ENCODE data around the gene KCNK17.

KCNK17 gene

DNA sequence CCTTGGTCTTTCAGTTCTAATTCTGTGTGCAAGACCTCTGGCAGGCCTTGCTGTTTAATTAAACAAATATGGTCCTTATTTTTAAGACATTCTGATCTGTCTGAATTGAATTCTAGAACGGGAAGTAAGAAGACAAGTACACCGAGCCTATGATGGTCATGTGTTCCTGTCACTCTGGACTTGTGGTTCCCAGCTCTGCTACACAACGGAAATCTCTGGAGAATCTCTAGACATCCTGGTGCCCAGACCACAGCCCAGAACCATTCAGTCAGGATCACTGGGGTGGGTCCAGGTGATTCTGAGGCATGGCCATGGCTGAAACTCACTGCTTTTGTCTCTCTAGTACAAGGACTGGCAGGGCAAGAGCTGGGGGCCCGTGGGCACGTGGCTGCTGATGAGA is 24.2 kb upstream of the KCNK17 start:
- DNase-seq (ENCODE audit: extremely low read depth in 1 of 2, low read depth in 1 of 2) = no peak

- no peak for DNase-seq (ENCODE audit: extremely low read depth in 1 of 2, low read depth in 1 of 2)
Observed at GRCh38 chr6:39335780-39336545, 21.7 kb upstream of the KCNK17 start.

DNA sequence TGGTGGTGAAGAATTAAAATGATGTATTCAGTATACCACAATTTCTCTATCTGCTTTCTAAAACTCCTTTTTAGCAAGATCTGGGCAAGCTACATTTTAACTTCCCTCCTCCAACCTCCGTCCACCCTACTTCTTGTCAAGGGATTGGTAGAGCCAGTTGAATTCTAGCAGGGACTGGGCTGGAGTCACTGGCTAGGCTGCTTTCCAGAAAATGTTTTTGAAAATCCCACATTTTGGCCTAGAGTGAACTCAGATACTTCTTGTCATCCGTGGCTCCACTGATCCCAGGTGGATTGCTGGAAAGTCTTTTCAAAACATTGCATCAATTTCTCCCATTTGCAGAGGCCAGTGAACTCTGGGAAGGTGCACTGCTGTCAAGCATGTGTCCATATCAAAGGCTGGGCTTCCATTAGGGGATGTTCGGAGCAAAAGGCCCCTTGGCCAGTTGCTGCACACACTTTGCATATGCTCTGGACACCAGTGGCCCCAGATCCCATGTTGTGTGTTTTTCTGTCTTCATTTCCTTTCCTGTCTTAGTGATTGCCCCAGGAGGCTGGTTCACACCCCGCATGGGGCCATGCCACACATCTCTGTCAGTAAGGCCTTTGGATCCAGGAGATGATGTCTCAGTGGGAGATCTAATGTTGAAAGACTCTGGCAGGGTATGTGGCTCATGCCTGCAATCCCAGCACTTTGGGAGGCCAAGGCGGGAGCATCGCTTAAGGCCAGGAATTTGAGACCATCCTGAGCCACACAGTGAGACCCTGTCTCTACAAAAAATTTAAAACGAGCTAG is 19.6 kb upstream of the KCNK17 start:
- DNase-seq (ENCODE audit: extremely low read depth in 1 of 2, low read depth in 1 of 2) = no peak

GRCh38 chr6:39330476-39330875 is 16.3 kb upstream of the KCNK17 start:
- no peak for DNase-seq (ENCODE audit: extremely low read depth in 1 of 2, low read depth in 1 of 2)

DNA sequence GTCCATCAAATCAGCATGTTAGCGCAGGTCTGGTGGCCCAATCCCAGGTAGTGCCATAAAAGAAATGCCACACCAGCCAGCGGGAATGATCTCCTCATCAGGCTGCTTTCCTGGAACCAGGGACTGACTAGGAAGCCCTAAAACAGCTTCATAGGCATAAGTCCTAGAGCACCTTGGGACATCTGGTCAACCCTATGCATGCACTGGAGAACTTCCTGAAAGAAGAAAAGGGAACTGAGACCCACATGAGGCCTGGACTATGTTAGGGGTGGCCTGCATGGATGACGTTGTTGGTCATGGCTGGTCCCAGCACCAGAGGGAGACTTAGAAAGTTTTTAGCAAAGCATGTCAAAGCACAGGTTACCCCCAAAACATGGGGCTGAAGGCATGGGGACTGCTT is 15.8 kb upstream of the KCNK17 start:
- no peak for DNase-seq (ENCODE audit: extremely low read depth in 1 of 2, low read depth in 1 of 2)

GRCh38 chr6:39328066-39328465 is 13.8 kb upstream of the KCNK17 start:
- no peak for DNase-seq (ENCODE audit: extremely low read depth in 1 of 2, low read depth in 1 of 2)

DNA sequence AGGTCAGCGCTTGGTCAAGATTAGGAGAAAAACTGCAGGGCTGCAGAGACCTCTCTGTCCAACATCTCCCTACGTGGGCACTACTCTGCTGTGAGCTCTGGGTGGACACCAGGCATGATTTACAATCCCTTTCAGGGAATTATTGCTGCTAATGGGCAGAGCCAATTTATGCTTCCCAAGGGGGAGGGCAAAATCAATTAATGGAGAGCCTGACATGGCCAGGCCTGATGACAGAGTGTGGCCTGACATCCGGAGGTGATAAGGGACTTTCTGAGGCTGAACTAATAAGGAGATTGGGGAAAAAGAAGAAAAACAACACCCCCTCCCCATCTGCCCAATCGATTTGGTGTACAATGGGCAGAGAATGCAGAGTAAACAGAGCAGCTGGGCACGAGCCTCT is 13.3 kb upstream of the KCNK17 start:
- DNase-seq (ENCODE audit: extremely low read depth in 1 of 2, low read depth in 1 of 2) = no peak

GRCh38 chr6:39322306-39322850 is 8.2 kb upstream of the KCNK17 start, which contains the start of gene KCNK16:
KCNK16 (minus strand) TSS chr6:39322702; CDS start chr6:39322540, 162 bp downstream.
- DNase-seq (ENCODE audit: extremely low read depth in 1 of 2, low read depth in 1 of 2) = no peak

GRCh38 chr6:39321761-39322160 is 7.5 kb upstream of the KCNK17 start:
- DNase-seq (ENCODE audit: extremely low read depth in 1 of 2, low read depth in 1 of 2) = no peak

DNA sequence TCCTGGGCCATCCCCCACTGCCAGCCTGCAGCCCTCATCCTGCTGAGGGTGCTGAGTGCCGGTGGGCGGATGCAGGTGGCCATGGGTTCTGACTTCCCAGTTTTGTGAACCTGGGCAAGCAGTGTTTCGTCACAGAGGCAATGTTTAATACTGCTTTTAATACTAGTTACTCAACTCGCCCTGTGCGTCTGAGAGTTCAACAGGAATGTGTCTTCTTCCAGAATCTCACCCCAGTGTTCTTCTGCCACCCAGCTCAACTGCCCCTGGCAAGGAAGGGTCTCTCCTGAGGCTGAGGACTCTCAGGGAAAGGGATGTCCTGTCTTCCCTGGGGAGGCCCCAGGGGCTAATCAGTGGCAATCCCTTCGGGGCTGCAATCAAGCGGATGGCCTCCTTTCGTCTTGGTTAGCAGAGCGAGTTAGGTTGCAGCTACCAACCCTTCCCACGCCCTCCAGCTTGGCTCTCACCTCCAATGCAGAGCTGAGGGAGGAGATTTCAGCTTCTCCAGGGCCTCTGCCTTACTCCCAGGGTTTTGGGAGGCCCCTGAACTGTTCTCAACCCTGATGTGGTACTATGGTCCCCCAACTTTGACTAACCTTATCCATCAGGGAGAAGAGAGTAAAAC is 6.3 kb upstream of the KCNK17 start:
- no peak for DNase-seq (ENCODE audit: extremely low read depth in 1 of 2, low read depth in 1 of 2)

DNA sequence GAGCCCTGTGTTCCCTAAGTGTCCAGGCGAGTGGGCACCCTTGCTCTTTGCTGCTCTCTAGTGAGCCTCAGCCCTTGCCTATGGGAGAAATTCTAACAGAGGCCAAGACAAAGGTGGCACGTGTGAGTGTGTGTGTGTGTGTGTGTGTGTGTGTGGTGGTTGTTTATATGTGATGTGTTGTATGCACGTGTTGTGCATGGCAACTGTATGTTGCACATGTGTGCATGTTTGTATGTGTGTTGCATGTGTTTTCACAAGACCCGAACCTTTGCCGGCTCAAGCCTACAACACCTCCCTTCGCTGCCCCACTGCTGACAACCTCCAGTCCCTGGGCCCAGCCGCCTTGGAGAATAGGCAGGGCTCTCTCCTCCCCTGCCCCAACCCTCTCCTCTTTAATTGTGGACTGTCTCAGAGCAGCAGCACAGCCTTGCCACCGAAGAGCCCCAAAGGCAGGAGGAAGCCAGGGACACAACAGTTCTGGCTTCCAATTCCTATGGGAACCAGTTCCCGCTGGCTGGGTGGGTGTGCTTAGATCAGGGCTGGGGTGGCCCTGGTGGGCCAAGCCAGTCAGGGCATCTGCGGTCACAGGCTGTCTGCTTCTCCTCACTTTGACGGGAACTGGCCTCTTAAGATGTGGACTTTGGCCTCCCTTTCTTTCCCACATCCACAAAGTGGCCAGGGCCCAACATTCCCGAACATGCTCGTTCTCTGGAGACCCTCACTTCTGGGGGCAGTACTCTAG is 5.6 kb upstream of the KCNK17 start:
- no peak for DNase-seq (ENCODE audit: extremely low read depth in 1 of 2, low read depth in 1 of 2)

GRCh38 chr6:39317256-39317655 is 3.0 kb upstream of the KCNK17 start:
- DNase-seq (ENCODE audit: extremely low read depth in 1 of 2, low read depth in 1 of 2) = no peak

DNA sequence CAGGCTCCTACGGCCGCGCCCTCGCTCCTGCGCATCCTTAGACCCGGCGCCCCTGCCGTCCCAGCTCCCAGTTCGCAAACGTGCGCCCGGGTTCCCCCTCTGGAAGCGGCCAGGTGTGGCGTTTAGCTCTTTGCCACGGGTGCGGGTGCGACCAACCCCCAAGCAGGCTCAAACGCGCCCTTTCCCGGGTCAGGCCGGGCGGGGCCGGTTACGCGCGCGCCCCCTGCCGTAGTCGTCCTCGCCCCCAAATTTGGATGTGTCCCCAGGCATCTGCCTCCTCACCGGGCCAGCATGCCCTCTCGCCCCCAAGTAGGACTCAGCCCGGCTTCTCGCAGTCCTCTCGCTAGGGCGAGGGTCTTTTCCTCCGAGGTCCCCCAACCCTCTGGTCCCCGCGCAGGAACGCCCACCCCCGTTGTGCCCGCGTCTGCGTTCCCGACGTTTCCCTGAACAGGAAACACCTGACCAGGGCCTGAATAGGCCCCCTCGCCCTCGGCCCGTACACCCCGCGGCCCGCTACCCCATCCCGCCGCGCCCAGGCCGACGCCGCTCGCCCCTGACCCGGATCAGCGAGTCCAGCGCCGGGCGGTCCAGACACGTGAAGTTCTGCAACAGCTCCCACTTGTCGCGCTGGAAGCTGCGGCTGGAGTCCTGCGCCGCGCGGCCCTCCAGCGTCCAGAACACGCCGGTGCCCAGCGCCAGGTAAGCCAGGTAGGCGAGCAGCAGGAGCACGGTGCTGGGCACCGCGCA is 520 bp downstream of the KCNK17 start:
- DNase-seq (ENCODE audit: extremely low read depth in 1 of 2, low read depth in 1 of 2) = no peak

- DNase-seq (ENCODE audit: extremely low read depth in 1 of 2, low read depth in 1 of 2) = no peak
Observed at GRCh38 chr6:39312912-39313525, 1.2 kb downstream of the KCNK17 start.

- no peak for DNase-seq (ENCODE audit: extremely low read depth in 1 of 2, low read depth in 1 of 2)
Observed at GRCh38 chr6:39310542-39310941, 3.7 kb downstream of the KCNK17 start.

DNA sequence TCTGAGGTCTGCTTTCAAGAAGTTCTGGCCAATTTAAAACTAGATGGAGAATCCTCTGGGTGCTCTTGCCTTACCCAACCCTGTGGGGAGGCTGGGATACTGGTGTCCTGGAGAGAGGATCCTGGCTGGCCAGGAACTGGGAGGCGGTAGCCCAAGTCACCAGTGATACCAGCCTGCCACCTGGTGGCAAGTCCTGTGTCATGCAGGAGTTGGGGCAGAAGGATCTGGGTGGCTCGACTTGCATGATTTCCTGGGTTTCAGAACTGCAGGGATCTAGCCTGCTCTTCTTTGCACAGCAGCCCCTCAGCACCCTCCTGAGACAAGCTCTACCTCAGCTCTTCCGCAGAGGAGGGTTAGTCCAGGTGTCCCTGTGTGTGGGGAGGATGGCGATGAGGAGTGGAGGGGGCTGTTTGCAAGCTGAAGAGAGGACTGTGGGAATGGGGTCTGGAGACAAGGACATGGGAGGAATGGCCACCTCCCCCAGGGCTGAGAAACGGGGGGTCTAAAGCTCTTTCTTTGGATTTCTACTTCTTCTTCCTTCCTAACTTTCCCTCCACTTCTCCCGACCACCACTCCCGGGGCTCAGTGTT is 4.2 kb downstream of the KCNK17 start:
- DNase-seq (ENCODE audit: extremely low read depth in 1 of 2, low read depth in 1 of 2) = peak in 1 of 2 donors; percentile 44

- no peak for DNase-seq (ENCODE audit: extremely low read depth in 1 of 2, low read depth in 1 of 2)
Observed at GRCh38 chr6:39307462-39307861, 6.8 kb downstream of the KCNK17 start.

- DNase-seq (ENCODE audit: extremely low read depth in 1 of 2, low read depth in 1 of 2) = no peak
Observed at GRCh38 chr6:39304951-39305350, 9.3 kb downstream of the KCNK17 start.

GRCh38 chr6:39303425-39304153 is 10.6 kb downstream of the KCNK17 start:
- no peak for DNase-seq (ENCODE audit: extremely low read depth in 1 of 2, low read depth in 1 of 2)
